ENCODE results near the gene ZNF692.
"Not testable (repeated sequence)": the region's sequence is repeated elsewhere in the genome, so short reads cannot be mapped to it uniquely, and the experiment has no call there.

ZNF692 gene
- 33.9 to 53.1 (median 38.1) reads per million in 4 experiments for total RNA-seq

- peak; percentile 93 for DNase-seq
These were observed at the start of gene ZNF692 for GRCh38 chr1:248858891-248859889. ZNF692 (minus strand) TSS chr1:248859085; CDS start chr1:248858309, 776 bp downstream.

GRCh38 chr1:248906753-248907661 lies 48.1 kb upstream of the ZNF692 start:
- no peak for DNase-seq

GRCh38 chr1:248906009-248906752 lies 47.3 kb upstream of the ZNF692 start, which contains the start of gene PGBD2:
PGBD2 (plus strand) TSS chr1:248906235; CDS start chr1:248913863, 7,628 bp downstream.
- DNase-seq = peak; percentile 93

GRCh38 chr1:248905662-248906008 lies 46.8 kb upstream of the ZNF692 start:
- DNase-seq = no peak

- no peak for DNase-seq
These were observed 45.7 kb upstream of the ZNF692 start for GRCh38 chr1:248904437-248905216.

- no peak for DNase-seq
These were observed 42.7 kb upstream of the ZNF692 start for GRCh38 chr1:248901578-248901977.

- no peak for DNase-seq
These were observed 41.8 kb upstream of the ZNF692 start for GRCh38 chr1:248900637-248901036.

GRCh38 chr1:248897412-248898337 lies 38.8 kb upstream of the ZNF692 start:
- DNase-seq = no peak

- no peak for DNase-seq
These were observed 36.0 kb upstream of the ZNF692 start for GRCh38 chr1:248894837-248895236.

- no peak for DNase-seq
These were observed 33.7 kb upstream of the ZNF692 start for GRCh38 chr1:248892590-248892989.

- no peak for DNase-seq
These were observed 32.9 kb upstream of the ZNF692 start for GRCh38 chr1:248891758-248892157.

- no peak for DNase-seq
These were observed 31.9 kb upstream of the ZNF692 start for GRCh38 chr1:248890549-248891498.

GRCh38 chr1:248889914-248890243 lies 31.0 kb upstream of the ZNF692 start:
- DNase-seq = not testable (repeated sequence)

GRCh38 chr1:248886237-248886895 lies 27.5 kb upstream of the ZNF692 start:
- no peak for DNase-seq

GRCh38 chr1:248885646-248886045 lies 26.8 kb upstream of the ZNF692 start:
- DNase-seq = no peak

- DNase-seq = no peak
These were observed 25.9 kb upstream of the ZNF692 start for GRCh38 chr1:248884632-248885295.

- not testable (repeated sequence) for DNase-seq
These were observed 23.5 kb upstream of the ZNF692 start for GRCh38 chr1:248882427-248882826.

GRCh38 chr1:248881261-248881660 lies 22.4 kb upstream of the ZNF692 start:
- no peak for DNase-seq
